Limb (tissue), 2 donors: Measurements from ENCODE around the gene NDST1.

Source experiments
- DNase-seq, 2 donors: peaks; one replicate each; pipeline ENCODE4 v3.0.0-alpha.2; 2016; ENCODE audit errors: extremely low spot score in 2 of 2

Gene NDST1

DNA sequence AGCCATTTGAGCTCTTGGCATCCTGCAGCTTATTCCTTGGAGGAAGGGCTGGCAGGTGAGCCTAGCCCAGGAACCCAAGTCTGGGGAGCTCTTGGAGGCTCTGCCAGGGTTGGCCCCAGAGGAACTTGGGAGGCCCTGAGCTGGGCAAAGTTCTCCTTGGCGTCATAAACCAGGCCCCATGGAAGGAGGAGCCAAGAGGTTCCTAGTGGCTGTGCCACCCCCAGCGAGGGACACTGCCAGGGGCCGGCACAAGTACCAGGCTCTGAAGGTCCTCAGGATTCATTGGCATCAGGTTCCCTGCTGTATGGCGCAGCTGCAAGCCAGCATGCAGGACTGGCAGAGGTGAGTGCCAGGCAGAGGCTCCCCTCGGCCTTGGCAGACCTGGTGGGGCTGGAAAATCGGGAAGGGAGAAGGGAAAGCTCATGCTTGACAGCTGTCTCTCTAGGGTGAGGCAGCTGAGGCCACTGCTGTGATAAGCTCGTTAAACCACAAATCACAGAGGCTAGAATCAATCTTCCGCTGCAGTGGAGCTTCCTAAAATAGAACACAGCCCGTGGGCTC is 77.9 kb downstream of the NDST1 start:
- peak in 1 of 2 donors; percentile 30 for DNase-seq

GRCh38 chr5:150587016-150587415 is 79.1 kb downstream of the NDST1 start:
- no peak for DNase-seq

DNA sequence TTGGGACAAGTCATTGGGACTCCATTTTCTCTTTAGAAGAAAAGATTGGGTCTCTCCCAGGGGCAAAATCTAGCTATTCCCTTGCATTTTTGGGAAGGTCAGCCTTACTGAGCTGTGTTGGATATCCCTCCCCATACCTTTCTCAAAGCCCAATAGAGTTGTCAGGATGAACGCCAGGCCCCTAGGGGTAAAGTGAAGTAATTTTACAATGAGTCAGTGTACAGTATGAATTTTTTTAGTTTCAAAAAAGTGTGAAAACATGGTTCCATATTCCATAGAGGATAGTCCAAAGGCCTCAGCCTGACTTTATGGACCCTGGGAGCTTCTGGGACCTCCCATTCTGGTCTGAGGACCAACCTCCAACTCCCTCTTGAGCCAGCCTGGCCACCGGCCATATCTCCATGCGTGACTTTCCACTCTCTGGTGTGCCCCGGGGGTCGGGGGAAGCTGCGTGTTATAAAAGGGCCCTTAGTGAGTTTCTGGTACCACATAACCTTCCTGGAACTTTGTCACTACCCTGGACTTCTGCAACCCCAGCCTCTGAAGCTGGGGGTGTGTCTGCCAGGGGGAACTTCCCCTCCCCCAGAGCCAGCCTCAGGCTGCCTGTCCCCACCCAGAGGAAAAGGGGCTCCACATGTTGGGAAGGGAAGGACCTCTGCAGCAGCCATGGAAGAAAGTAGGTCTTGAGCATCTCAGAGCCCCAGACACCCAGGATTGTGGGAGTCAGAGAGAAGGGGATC is 80.1 kb downstream of the NDST1 start:
- peak in 1 of 2 donors; percentile 26 for DNase-seq

DNA sequence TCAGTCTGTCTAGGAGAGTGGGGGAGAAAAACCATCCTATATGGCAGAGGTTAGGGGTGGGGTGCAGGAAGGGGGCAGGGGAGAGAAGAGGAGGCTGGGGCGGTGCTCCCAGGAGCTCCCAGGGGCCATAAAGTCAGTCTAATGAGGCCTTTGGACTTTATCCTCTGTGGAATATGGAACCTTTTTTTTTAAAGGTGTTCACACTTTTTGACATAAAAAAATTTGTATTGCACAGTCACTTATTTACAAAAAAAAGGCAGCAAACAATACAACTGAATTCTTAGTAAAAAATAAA is 80.6 kb downstream of the NDST1 start:
- no peak for DNase-seq

- DNase-seq, result peak; percentile 85 to 90
Observed at GRCh38 chr5:150589862-150590601, 82.1 kb downstream of the NDST1 start.

GRCh38 chr5:150590979-150591695 is 83.2 kb downstream of the NDST1 start:
- DNase-seq, result peak; percentile 81 to 84

DNA sequence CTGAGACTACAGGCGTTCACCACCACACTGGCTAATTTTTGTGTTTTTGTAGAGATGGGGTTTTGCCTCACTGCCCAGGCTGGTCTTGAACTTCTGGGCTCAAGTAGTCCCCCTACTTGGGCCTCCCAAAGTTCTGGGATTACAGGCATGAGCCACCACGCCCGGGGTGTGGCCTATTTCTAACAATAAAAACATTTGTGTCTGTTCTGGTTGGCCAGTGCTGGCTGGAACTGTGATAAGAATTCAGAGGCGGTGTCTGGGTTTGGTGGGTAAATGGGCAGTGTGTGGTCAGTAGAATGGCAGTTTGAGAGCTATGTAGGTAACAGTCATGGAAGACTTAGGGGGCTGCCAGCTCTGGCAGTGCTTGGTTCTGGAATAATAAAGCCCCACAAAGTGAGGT is 85.7 kb downstream of the NDST1 start:
- no peak for DNase-seq

DNA sequence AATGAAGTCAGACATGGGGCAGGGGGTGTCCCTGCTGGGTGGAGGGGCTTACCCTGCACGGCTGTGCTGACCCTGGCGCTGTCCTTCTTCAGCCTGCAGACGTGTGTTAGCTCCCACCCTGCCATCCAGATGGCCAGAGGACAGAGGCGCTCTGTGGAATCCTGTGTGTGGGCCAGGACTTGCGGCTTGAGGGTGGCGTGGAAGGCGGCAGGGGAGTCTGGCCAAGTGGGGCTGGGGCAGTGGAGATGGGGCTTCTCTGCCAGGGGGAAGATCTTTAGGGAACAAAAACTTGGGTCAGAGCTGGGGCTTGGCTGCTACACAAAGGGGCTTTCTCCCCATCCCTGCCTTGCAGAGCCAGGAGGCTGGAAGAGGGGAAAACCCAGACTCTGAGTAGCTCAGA is 86.1 kb downstream of the NDST1 start:
- no peak for DNase-seq

GRCh38 chr5:150595466-150596031 is 87.6 kb downstream of the NDST1 start:
- DNase-seq, result peak in 1 of 2 donors; percentile 70

- DNase-seq, result peak in 1 of 2 donors; percentile 63
Observed at GRCh38 chr5:150596313-150596712, 88.4 kb downstream of the NDST1 start.

- no peak for DNase-seq
Observed at GRCh38 chr5:150596826-150597225, 88.9 kb downstream of the NDST1 start.

DNA sequence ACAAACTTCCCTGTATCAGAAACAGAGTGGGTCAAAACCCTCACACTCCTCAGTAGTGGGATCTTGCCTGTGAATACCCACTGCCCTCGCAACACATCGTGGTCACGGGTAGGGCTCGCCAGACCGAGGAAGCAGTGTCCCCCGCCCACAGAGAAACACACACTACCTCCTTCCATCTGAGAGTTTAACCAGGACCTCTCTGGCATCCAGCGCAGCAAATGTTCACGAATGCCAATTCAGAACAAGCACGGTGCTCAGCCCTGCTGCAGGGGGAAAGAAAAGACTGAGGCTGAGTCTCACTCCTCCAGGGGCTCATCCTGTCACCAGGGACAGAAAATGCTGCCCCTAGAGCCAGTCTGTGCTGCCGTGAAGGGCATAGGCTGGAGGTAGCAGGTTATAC is 90.1 kb downstream of the NDST1 start:
- peak in 1 of 2 donors; percentile 35 for DNase-seq

GRCh38 chr5:150598821-150599273 is 90.9 kb downstream of the NDST1 start:
- peak in 1 of 2 donors; percentile 38 for DNase-seq

GRCh38 chr5:150599281-150599680 is 91.3 kb downstream of the NDST1 start:
- DNase-seq, result no peak

GRCh38 chr5:150599917-150600511 is 92.1 kb downstream of the NDST1 start:
- peak in 1 of 2 donors; percentile 93 for DNase-seq

DNA sequence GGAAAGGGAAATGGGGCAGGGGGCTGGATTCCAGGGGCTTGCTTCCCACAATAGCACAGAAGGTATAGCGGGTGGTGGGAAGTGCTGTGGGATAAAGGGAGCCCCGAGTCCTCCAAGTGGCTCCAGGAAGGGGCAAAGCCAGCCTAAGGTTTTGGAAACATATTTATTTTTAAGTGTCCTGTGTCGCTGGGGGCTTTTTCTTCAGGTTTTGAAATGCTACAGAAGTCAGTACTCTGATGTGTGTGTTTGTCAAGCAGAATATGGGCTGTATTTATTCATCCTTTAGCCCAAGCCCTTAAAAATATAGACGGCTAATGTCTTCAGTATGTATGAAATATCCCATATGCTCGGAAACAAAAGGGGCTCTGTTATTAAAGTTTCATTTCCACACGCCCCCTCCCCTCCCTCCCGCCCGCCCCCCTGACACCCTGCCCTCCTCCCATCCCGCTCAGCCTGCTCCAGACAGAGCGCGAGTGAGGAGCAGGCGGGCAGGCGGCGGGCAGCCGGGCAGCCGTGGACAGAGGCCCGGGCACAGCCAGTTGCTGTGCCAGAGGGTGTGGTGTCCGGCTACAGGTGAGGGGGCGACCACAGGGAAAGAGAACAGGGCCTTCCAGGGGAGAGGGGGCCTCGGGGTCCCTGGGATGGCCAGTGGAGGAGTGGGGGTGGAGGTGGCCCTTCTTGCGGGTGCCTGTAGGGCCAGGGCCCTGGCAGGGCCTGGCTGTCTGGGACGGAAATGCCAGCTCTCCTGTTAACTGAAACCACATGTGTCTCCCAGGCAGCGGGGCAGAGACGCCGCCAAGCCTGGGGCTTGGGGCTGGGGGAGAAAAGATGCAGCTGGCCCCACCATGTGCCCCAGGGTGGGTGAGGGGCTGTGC is 92.9 kb downstream of the NDST1 start:
- DNase-seq, result peak in 1 of 2 donors; percentile 74

GRCh38 chr5:150601491-150602345 is 93.8 kb downstream of the NDST1 start:
- no peak for DNase-seq

GRCh38 chr5:150603052-150603451 is 95.1 kb downstream of the NDST1 start:
- no peak for DNase-seq

DNA sequence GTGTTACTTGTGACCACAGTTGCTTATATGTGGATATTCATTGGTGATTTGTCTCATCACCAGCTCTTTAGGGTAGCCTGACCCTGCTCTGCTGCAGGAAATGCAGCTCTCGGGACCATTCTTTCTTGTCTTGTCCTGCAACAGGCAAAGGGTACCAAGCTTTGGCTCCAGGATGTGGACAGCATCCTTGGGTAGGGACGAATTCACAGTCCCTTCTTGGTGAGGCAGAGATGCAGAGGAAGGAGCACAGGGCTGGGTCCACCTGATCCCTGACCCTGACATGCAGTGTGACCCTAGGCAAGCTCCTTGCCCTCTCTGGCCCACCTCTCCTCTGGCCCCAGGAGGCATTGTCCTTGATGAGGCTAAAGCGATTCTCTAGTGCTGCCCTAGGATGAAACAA is 95.6 kb downstream of the NDST1 start:
- no peak for DNase-seq
